Heart right ventricle (tissue), 16 donors: ENCODE measurements around the gene ABCC8. TPM values are rescaled to one million over a fixed set of nuclear protein-coding genes. Genes with fewer than 3 reads are reported as not detected.

Experiments used
- ATAC-seq, 8 donors: fragments of 200-7000 bp; cut with Tn5 transposase; one replicate each; pipeline ENCODE4 v1.9.1; 2020; ENCODE audit warnings: mild to moderate bottlenecking in 8 of 8, moderate library complexity in 8 of 8, moderate number of reproducible peaks in 1 of 8
- DNase-seq, 2 donors: peaks; one replicate each; pipeline ENCODE4 v3.0.0-alpha.2; 2020
- H3K27ac ChIP-seq, 10 donors: fragments of 200-600 bp; sonication (generic) in 2 of 10; one replicate each; pipeline versions ENCODE4 v1.5.0 to v1.8.0; 2020 to 2022; ENCODE audit warnings: mild to moderate bottlenecking in 3 of 10
- H3K27me3 ChIP-seq, 7 donors: fragments of 200-600 bp; one replicate each; pipeline ENCODE4 v1.8.0; 2021 to 2022; ENCODE audit warnings: mild to moderate bottlenecking in 2 of 7
- H3K36me3 ChIP-seq, 9 donors: fragments of 200-600 bp; sonication (generic) in 1 of 9; one replicate each; pipeline versions ENCODE4 v1.5.0 to v1.8.0; 2020 to 2022; ENCODE audit warnings: mild to moderate bottlenecking in 2 of 9
- H3K4me1 ChIP-seq, 9 donors: fragments of 200-600 bp; sonication (generic) in 1 of 9; one replicate each; pipeline versions ENCODE4 v1.5.0 to v1.8.0; 2020 to 2022; ENCODE audit warnings: mild to moderate bottlenecking in 4 of 9
- H3K4me3 ChIP-seq, 10 donors: fragments of 200-600 bp; sonication (generic) in 2 of 10; one replicate each; pipeline versions ENCODE4 v1.5.0 to v1.8.0; 2020 to 2022; ENCODE audit warnings: mild to moderate bottlenecking in 7 of 10, moderate library complexity in 2 of 10
- H3K9me3 ChIP-seq, 11 donors: fragments of 200-600 bp in 10 of 11; sonication (generic) in 2 of 11; one replicate each; pipeline versions ENCODE4 v1.5.0 to v1.8.0; 2013 to 2022; ENCODE audit warnings: mild to moderate bottlenecking in 2 of 11, control low read depth in 1 of 11, moderate library complexity in 1 of 11
- CTCF ChIP-seq, 9 donors: fragments of 200-600 bp; sonication (generic) in 2 of 9; IDR thresholded peaks; one replicate each; pipeline versions ENCODE4 v1.5.0 to v1.8.0; 2021 to 2022; ENCODE audit warnings: antibody characterized with exemption in 9 of 9, mild to moderate bottlenecking in 5 of 9, moderate library complexity in 1 of 9
- WGBS, 2 donors: extraction: QIAGEN DNeasy Blood & Tissue Kit; methylation state at CpG; one replicate each; pipeline ENCODE4 v1.1.7; 2013; ENCODE audit warnings: inconsistent platforms in 1 of 2; 5-methylcytosine and 5-hydroxymethylcytosine counted together
- intact Hi-C, 10 donors: fragments of 100-400 bp; cut with DNase I; formaldehyde crosslinking; loops; one replicate each; pipeline versions ENCODE4 v1.11.1 to v1.14.2; 2022
- polyA plus RNA-seq, 2 donors: library from polyadenylated mRNA; stranded (reverse); fragments of 200-250 nt; gene quantifications; one replicate each; pipeline ENCODE4 v1.2.3, GENCODE V29; 2013
- total RNA-seq, 10 donors: library from RNA; stranded (reverse); fragmentation: NEBNext Ultra II Directional in 3 of 10; extraction: Animal tissue kit (Norgen Biotek cat#: 25700) in 3 of 10; gene quantifications; one replicate each; pipeline versions ENCODE4 v1.2.1 to v1.2.4, GENCODE V29; 2021 to 2023
- donor health status: Arrhythmogenic right ventricular cardiomyopathy.
- donor health status: ischemic (EF 13 %, LVEDD 7.1; RV severe dilation, severe dysfunction).
- donor health status: healthy with polysubstance abuse.
- donor health status: DM: no; HTN: yes; CAD: no.
- donor health status: DM: no; HTN: no; CAD: no.
- donor health status: ischemic (EF 25% LVEDD 6.9; RV normal size, moderate dysfunction).
- donor health status: ischemic (EF 25% LVEDD 5.7; RV mildly dilated, moderate dysfunction).
- donor health status: healthy.
- donor health status: DM: yes; HTN: yes; CAD: no.
- donor health status: Ischemic cardiomyopathy.
- donor health status: ischemic (EF 35%, LVEDD 5.7; RV mildly dilated, moderate dysfunction).
- donor health status: nonischemic (EF 11% LVEDD 7.7; RV severe dilation, severe dysfunction).
- donor health status: DM: yes; HTN: yes; CAD: no.
- donor health status: PGD.
- donor health status: ischemic (EF 29% LVEDD 5.4; RV normal size, mild dysfunction).
- donor health status: nonischemic (EF 23%, LVEDD 6.1; RV moderate dilation, normal function).

Gene ABCC8
- total and polyA plus RNA-seq, 12 donors, result 0.47 to 8.6 (median 4.9) TPM

- no peaks in the 10 kb centered on the region for H3K4me1 ChIP-seq
- H3K9me3 ChIP-seq, result no peaks in the 10 kb centered on the region
- H3K4me3 ChIP-seq, result no peak overlapping the region
- H3K27me3 ChIP-seq, result peaks cover 0 to 26% (median 18%) of the 10 kb centered on the region in 7 donors
- intact Hi-C loops, result no loop called here
- WGBS, 2 donors, result 92 to 93% methylated on average over 6 of the region's 6 CpGs
- TF ChIP-seq CTCF (IDR thresholded peaks at IDR 0.05), result no peak
- no peaks in the 10 kb centered on the region for H3K36me3 ChIP-seq
- ATAC-seq (no peak), DNase-seq (no peak)
- no peak overlapping the region for H3K27ac ChIP-seq
These were observed 6.6 kb downstream of the ABCC8 start for GRCh38 chr11:17469998-17470397.

DNA sequence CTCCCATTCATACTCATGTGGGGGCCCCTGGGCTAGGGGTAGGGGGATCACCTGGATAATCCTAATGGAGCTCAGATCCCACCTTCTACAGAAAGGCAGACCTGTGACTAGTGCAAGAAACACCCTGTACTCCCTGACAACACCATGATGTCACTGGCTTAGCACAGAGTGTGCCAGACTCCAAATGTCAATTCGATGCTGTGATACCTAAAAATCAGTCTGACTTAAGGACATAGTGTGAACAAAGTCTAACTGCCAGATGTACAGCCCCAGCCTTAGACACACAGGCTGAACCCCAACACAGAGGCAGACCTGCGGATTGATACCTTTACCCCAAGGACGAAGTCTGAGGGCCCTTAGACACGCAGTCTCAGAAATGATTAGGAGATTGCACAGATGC, 8.5 kb downstream of the ABCC8 start:
- no peak for TF ChIP-seq CTCF (IDR thresholded peaks at IDR 0.05)
- no peaks in the 10 kb centered on the region for H3K36me3 ChIP-seq
- H3K27ac ChIP-seq, result no peak overlapping the region
- no peaks in the 10 kb centered on the region for H3K9me3 ChIP-seq
- WGBS, 2 donors, result 87 to 91% methylated on average over 4 of the region's 4 CpGs
- intact Hi-C loops, result no loop called here
- H3K4me1 ChIP-seq, result no peaks in the 10 kb centered on the region
- H3K27me3 ChIP-seq, result peaks cover 0 to 8% (median 2%) of the 10 kb centered on the region in 7 donors
- H3K4me3 ChIP-seq, result no peak overlapping the region
- DNase-seq, result no peak
- ATAC-seq, result peak in 3 of 8 donors; percentile 62 to 65 (median 64)

DNA sequence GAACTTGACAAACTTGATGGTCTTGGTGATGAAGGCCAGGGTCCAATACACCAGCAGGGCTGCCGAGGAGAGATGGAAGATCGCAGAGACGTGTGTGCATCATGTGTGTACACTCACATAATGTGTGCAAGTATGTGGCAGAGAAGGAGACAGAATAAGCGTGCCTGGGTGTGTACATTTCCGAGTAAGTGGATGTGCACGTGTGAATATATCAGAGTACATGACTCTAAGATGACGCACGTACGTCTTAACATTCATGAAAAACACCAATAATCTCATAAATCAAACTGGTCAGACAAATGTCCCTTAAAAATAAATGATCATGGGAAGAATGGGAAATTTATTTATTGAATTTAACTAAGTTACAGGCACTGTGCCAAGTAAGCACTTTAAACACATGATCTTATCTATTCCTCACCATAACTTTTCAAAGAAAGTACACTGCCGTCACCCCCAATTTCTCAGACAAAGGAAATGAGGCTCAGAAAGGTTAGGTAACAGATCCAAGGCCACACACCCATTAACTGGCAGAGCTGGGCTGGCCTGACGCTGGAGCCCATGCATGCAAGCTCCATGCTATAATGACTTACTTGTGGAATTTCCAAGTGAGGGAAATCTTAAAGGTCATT, 13.0 kb downstream of the ABCC8 start:
- DNase-seq (no peak), ATAC-seq (no peak)
- Histone ChIP-seq H3K27ac (no peak overlapping the region), H3K4me3 (no peak overlapping the region), H3K9me3 (no peaks in the 10 kb centered on the region), H3K27me3 (no peaks in the 10 kb centered on the region), H3K4me1 (no peaks in the 10 kb centered on the region), H3K36me3 (no peaks in the 10 kb centered on the region)
- intact Hi-C loops, result no loop called here
- no peak for TF ChIP-seq CTCF (IDR thresholded peaks at IDR 0.05)
- WGBS, 2 donors, result 80 to 82% methylated on average over 11 of the region's 11 CpGs

DNA sequence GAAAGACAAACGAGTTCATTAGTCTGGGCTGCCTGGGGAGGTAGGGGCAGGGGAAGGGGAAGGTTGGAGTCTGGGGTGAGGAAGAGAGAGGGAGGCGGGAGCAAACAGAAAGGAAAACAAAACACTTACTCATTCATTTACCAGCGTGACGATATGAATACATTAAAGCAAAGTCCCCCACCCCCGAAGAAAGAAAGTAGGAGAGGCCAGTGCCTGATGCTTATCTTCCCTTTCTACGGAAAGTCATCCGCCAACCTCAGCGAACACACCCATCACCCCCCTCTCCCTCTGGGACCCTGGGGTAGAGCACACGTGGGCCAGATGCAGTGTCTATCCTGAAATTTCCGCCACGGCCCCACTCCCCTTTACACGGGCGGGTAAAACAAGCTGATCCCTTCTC, 13.7 kb downstream of the ABCC8 start:
- 67 to 68% methylated on average over 13 of the region's 13 CpGs for WGBS, 2 donors
- Histone ChIP-seq H3K4me1 (peaks cover 0 to under 1% (median 0%) of the 10 kb centered on the region in 9 donors), H3K9me3 (no peaks in the 10 kb centered on the region), H3K27me3 (no peaks in the 10 kb centered on the region), H3K4me3 (no peak overlapping the region), H3K27ac (no peak overlapping the region), H3K36me3 (no peaks in the 10 kb centered on the region)
- ATAC-seq (no peak), DNase-seq (no peak)
- TF ChIP-seq CTCF (IDR thresholded peaks at IDR 0.05), result no peak
- intact Hi-C loops, result no loop called here
